AG04449 (cell line): ENCODE data around the gene ARF3.

Source experiments
- CTCF ChIA-PET: fragments of 350-600 bp; formaldehyde crosslinking; extraction: SDS; loops from one replicate; lab custom pipeline; 2021; ENCODE audit warnings: antibody characterized with exemption; lab: Yijun Ruan, JAX
- POLR2A ChIA-PET: fragments of 400-600, 350-600 bp; formaldehyde crosslinking; extraction: SDS; loops from one replicate; lab custom pipeline; 2020; ENCODE audit warnings: antibody characterized with exemption, inconsistent platforms; lab: Yijun Ruan, JAX
- DNase-seq: peaks from one replicate; pipeline ENCODE4 v3.0.0-alpha.2; 2010; ENCODE audit warnings: low read depth, low spot score
- H3K4me3 ChIP-seq: 2 replicates; pipeline ENCODE4 v1.5.1; 2011; ENCODE audit warnings: low read depth, mild to moderate bottlenecking, control low read depth, low read length
- CTCF ChIP-seq: IDR thresholded peaks from one replicate; pipeline ENCODE4 v1.5.1; 2011; ENCODE audit warnings: mild to moderate bottlenecking, moderate library complexity, low read length, control low read depth, inconsistent platforms; ENCODE audit not compliant: insufficient read depth; ENCODE audit errors: missing control alignments

ARF3 gene

GRCh38 chr12:48960834-48961233, 3.5 kb upstream of the ARF3 start:
- H3K4me3 ChIP-seq, result no peak overlapping the region
- no peak for TF ChIP-seq CTCF
- CTCF ChIA-PET, result interaction anchor here (1.5 to 40.7 kb wide), 3 partner anchors 11 to 58 kb away, joined by 4 to 1340 read pairs (median 41); partner anchors contain the start of genes DDN, WNT1 and WNT10B
- POLR2A ChIA-PET, result no interaction called here
- no peak for DNase-seq

GRCh38 chr12:48958049-48958388, 732 bp upstream of the ARF3 start:
- ChIA-PET CTCF (interaction anchor here (1.0 to 40.7 kb wide), 11 partner anchors 9 to 109 kb away, joined by 3 to 1340 read pairs (median 6); partner anchors contain the start of genes DDN, FKBP11, WNT1 and WNT10B), POLR2A (interaction anchor here (0.5 to 1.8 kb wide), 4 partner anchors 12 to 309 kb away, joined by 3 to 10 read pairs (median 4); partner anchors contain the start of gene TUBA1B)
- peak overlapping the region; percentile 99 for H3K4me3 ChIP-seq
- TF ChIP-seq CTCF, result no peak
- no peak for DNase-seq

GRCh38 chr12:48956279-48957140, 777 bp downstream of the ARF3 start:
- CTCF ChIA-PET, result interaction anchor here (1.1 to 40.7 kb wide), 10 partner anchors 9 to 108 kb away, joined by 3 to 1340 read pairs (median 6); partner anchors contain the start of genes DDN, FKBP11, WNT1 and WNT10B
- peak; percentile 87 for DNase-seq
- no peak for TF ChIP-seq CTCF
- peak overlapping the region; percentile 99 for H3K4me3 ChIP-seq
- POLR2A ChIA-PET, result interaction anchor here (1.0 to 1.8 kb wide), 4 partner anchors 12 to 27 kb away, joined by 3 to 10 read pairs (median 4); no protein-coding TSS in a partner anchor

- CTCF ChIA-PET, result interaction anchor here (0.6 to 40.7 kb wide), 7 partner anchors 7 to 103 kb away, joined by 3 to 1340 read pairs (median 4); partner anchors contain the start of genes DDN, DDX23, FKBP11 and WNT1
- no peak overlapping the region for H3K4me3 ChIP-seq
- POLR2A ChIA-PET, result no interaction called here
- no peak for TF ChIP-seq CTCF
- no peak for DNase-seq
Measured at GRCh38 chr12:48954841-48955501, 2.3 kb downstream of the ARF3 start.

GRCh38 chr12:48954061-48954460, 3.2 kb downstream of the ARF3 start:
- no peak overlapping the region for H3K4me3 ChIP-seq
- no peak for DNase-seq
- no peak for TF ChIP-seq CTCF
- ChIA-PET POLR2A (no interaction called here), CTCF (interaction anchor here (1.2 to 40.7 kb wide), 5 partner anchors 20 to 101 kb away, joined by 5 to 1340 read pairs (median 16); partner anchors contain the start of genes DDN, DDX23, FKBP11 and WNT1)
